Left cardiac atrium (tissue), 4 donors: ENCODE results near the gene NCAPD2. TPM values are rescaled to one million over a fixed set of nuclear protein-coding genes. Genes with fewer than 3 reads are reported as not detected.
"Not testable (repeated sequence)": the region's sequence is repeated elsewhere in the genome, so short reads cannot be mapped to it uniquely, and the experiment has no call there.

Experiments used
- ATAC-seq, 2 donors: fragments of 200-7000 bp; cut with Tn5 transposase; one replicate each; pipeline ENCODE4 v1.9.1; 2020; ENCODE audit warnings: mild to moderate bottlenecking in 2 of 2, moderate library complexity in 2 of 2
- DNase-seq: peaks from one replicate; pipeline ENCODE4 v3.0.0-alpha.2; 2020
- intact Hi-C, 2 donors: fragments of 100-400 bp; cut with DNase I; formaldehyde crosslinking; loops; one replicate each; pipeline versions ENCODE4 v1.14.1 to v1.15.1; 2022 to 2023
- total RNA-seq, 2 donors: library from RNA; stranded (reverse); fragmentation: NEBNext Ultra II Directional; extraction: Animal tissue kit (Norgen Biotek cat#: 25700); gene quantifications; one replicate each; pipeline ENCODE4 v1.2.1, GENCODE V29; 2021
- donor health status: DM: no; HTN: yes; CAD: no.
- donor health status: DM: no; HTN: yes; CAD: no; lungs with severe emphysema.
- donor health status: DM: yes; HTN: yes; CAD: no.
- donor health status: Dilated cardiomyopathy.

Gene NCAPD2
- total RNA-seq, 2 donors from 2014 or later: 12.4 to 15.8 TPM

- DNase-seq (no peak), ATAC-seq (peak in 1 of 2 donors; percentile 13)
- intact Hi-C loops: no loop called here
Measured at GRCh38 chr12:6476489-6476888, 17.4 kb upstream of the NCAPD2 start.

GRCh38 chr12:6477601-6478377 lies 16.1 kb upstream of the NCAPD2 start:
- DNase-seq, intact Hi-C loops: not testable (repeated sequence)
- ATAC-seq: peak in 1 of 2 donors; percentile 16

- DNase-seq: no peak
- intact Hi-C loops: no loop called here
- ATAC-seq: no peak
Measured at GRCh38 chr12:6478416-6478815, 15.5 kb upstream of the NCAPD2 start.

GRCh38 chr12:6488240-6488639 lies 5.7 kb upstream of the NCAPD2 start:
- ATAC-seq (no peak), DNase-seq (no peak)
- intact Hi-C loops: no loop called here

- no peak for DNase-seq
- no peak for ATAC-seq
- intact Hi-C loops: no loop called here
Measured at GRCh38 chr12:6489449-6489848, 4.5 kb upstream of the NCAPD2 start.

GRCh38 chr12:6490673-6491072 lies 3.2 kb upstream of the NCAPD2 start:
- not testable (repeated sequence) for ATAC-seq, DNase-seq
- intact Hi-C loops: loop anchor here in 1 of 2 donors (5.0 kb wide), 1 partner anchor 42 kb away; the partner anchor contains the start of gene GAPDH

GRCh38 chr12:6492838-6493496 lies 935 bp upstream of the NCAPD2 start, which contains the start of gene MRPL51:
Gene MRPL51, minus strand, starts transcription at chr12:6493262. Its CDS starts 126 bp downstream, at chr12:6493136.
- ATAC-seq (peak; percentile 98), DNase-seq (peak; percentile 97)
- intact Hi-C loops: loop anchor here in 1 of 2 donors (5.0 kb wide), 1 partner anchor 39 kb away; the partner anchor contains the start of gene GAPDH

GRCh38 chr12:6494258-6494743 lies 399 bp downstream of the NCAPD2 start:
- intact Hi-C loops: loop anchor here in 1 of 2 donors (5.0 kb wide), 1 partner anchor 38 kb away; the partner anchor contains the start of gene GAPDH
- DNase-seq (no peak), ATAC-seq (peak in 1 of 2 donors; percentile 3)

- intact Hi-C loops: loop anchor here in 1 of 2 donors (5.0 kb wide), 1 partner anchor 37 kb away; the partner anchor contains the start of gene GAPDH
- ATAC-seq: no peak
- no peak for DNase-seq
Measured at GRCh38 chr12:6494968-6495367, 1.1 kb downstream of the NCAPD2 start.

- intact Hi-C loops, DNase-seq, ATAC-seq: not testable (repeated sequence)
Measured at GRCh38 chr12:6497291-6497690, 3.4 kb downstream of the NCAPD2 start.

- DNase-seq (no peak), ATAC-seq (no peak)
- intact Hi-C loops: no loop called here
Measured at GRCh38 chr12:6500466-6500865, 6.6 kb downstream of the NCAPD2 start.

GRCh38 chr12:6507102-6507998 lies 13.4 kb downstream of the NCAPD2 start:
- peak in 1 of 2 donors; percentile 36 for ATAC-seq

GRCh38 chr12:6508087-6508486 lies 14.2 kb downstream of the NCAPD2 start:
- ATAC-seq: no peak
- DNase-seq: no peak
- intact Hi-C loops: no loop called here

More at GRCh38 chr12:6507102-6507998, 13.4 kb downstream of the NCAPD2 start:
- intact Hi-C loops: no loop called here
- no peak for DNase-seq

GRCh38 chr12:6520186-6520585 lies 26.3 kb downstream of the NCAPD2 start:
- ATAC-seq (no peak), DNase-seq (no peak)
- intact Hi-C loops: no loop called here

GRCh38 chr12:6522193-6522592 lies 28.3 kb downstream of the NCAPD2 start:
- intact Hi-C loops: no loop called here
- ATAC-seq (no peak), DNase-seq (no peak)

GRCh38 chr12:6523708-6524107 lies 29.8 kb downstream of the NCAPD2 start:
- DNase-seq: no peak
- ATAC-seq: no peak
- intact Hi-C loops: no loop called here

- ATAC-seq (no peak), DNase-seq (no peak)
- intact Hi-C loops: no loop called here
Measured at GRCh38 chr12:6524648-6525047, 30.7 kb downstream of the NCAPD2 start.

- intact Hi-C loops: no loop called here
Measured at GRCh38 chr12:6526201-6526600, 32.3 kb downstream of the NCAPD2 start.

More at GRCh38 chr12:6526201-6526600, 32.3 kb downstream of the NCAPD2 start:
- no peak for ATAC-seq
- no peak for DNase-seq
